ENCODE results near the gene ITGAX.

DNA sequence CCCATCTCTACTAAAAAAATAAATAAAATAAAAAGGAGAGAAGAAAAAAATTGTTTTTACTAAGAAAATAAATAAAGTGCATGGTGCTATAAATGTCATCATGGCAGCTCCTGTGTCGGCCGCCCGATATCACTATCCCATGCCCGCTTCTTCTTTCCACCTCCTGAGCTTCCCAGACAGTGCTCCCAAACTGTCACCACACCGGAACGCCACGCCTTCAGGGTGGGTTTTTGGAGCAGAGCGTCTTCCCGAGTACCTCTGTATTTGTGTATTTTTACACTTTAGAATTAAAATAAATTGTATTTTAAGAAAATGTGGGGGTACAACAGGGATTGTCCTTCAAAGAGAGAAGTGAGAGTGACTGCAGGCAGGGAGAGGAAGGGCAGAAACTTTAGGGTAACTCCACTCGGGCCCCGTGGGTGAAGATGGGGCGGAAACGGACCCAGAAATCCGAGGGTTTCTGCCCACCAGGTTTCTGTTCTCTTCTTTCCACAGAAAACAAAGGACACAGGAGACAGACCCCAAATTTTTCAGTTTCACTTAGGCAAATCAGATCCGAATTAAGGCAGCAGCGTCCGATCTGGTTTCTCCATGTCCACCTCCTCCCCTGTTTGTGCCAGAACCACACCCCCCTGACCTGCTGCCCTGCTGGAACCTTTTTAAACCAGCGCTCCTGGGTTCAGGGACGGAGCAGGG, 3.6 kb upstream of the ITGAX start:
- no peak for TF ChIP-seq EZH2 (IDR thresholded peaks at IDR 0.05; ENCODE audit: insufficient read depth, poor library complexity, severe bottlenecking)
- TF ChIP-seq EZH2phosphoT487 (IDR thresholded peaks at IDR 0.05; ENCODE audit: insufficient read depth, low read depth) = no peak

Data from GM23248 (cell line).